Endothelial cell of umbilical vein (primary cell): ENCODE measurements around the gene SLC5A12. TPM values are rescaled to one million over a fixed set of nuclear protein-coding genes. Genes with fewer than 3 reads are reported as not detected.

Experiments used
- BruUV-seq: library from RNA; stranded (reverse); fragments of 400-500 nt; replicated peaks from 2 replicates; lab custom pipeline; 2021; lab: Mats Ljungman, UMichigan
- CTCF ChIA-PET: fragments of 300-600, 350-600 bp; sonication (Branson Sonifier 250); formaldehyde crosslinking; loops from one replicate; lab custom pipeline; 2021; ENCODE audit warnings: antibody characterized with exemption, inconsistent platforms; lab: Charles Lee
- POLR2A ChIA-PET: fragments of 300-600, 350-600 bp; sonication (Branson Sonifier 250); formaldehyde crosslinking; loops from one replicate; lab custom pipeline; 2021; ENCODE audit warnings: antibody characterized with exemption, inconsistent platforms; lab: Charles Lee
- DNase-seq: peaks from one replicate; pipeline ENCODE4 v3.0.0-alpha.2; 2011; ENCODE audit warnings: low read depth, low spot score
- FAIRE-seq: peaks from 2 replicates; lab custom pipeline; 2011; peaks lifted over from hg19 to GRCh38; lab: Jason Lieb, UNC
- H2AFZ ChIP-seq: 2 replicates; pipeline ENCODE4 v1.6.0; 2012; ENCODE audit warnings: low read depth, low read length, control low read depth, inconsistent platforms
- H3K27ac ChIP-seq: 2 replicates; pipeline ENCODE4 v1.5.1; 2011; ENCODE audit warnings: low read depth, mild to moderate bottlenecking, control low read depth, low read length, moderate library complexity; ENCODE audit not compliant: insufficient read depth
- H3K27me3 ChIP-seq, 2 experiments: 2 replicates each; pipeline versions ENCODE4 v1.6.0 to v1.6.1; 2011; ENCODE audit warnings: low read length in 2 of 2, mixed read lengths in 1 of 2; ENCODE audit not compliant: control insufficient read depth in 2 of 2, insufficient read depth in 2 of 2
- H3K36me3 ChIP-seq, 2 experiments: 2 replicates in 1 of 2; 3 replicates in 1 of 2; pipeline ENCODE4 v1.5.1; 2011; ENCODE audit warnings: low read length in 2 of 2, mild to moderate bottlenecking in 1 of 2, moderate library complexity in 1 of 2; ENCODE audit not compliant: control insufficient read depth in 2 of 2, insufficient read depth in 2 of 2; ENCODE audit errors: extremely low read depth in 1 of 2
- H3K4me1 ChIP-seq: 3 replicates; pipeline ENCODE4 v1.5.1; 2011; ENCODE audit warnings: mild to moderate bottlenecking, low read length; ENCODE audit not compliant: control insufficient read depth, insufficient read depth; ENCODE audit errors: extremely low read depth
- H3K4me2 ChIP-seq: 2 replicates; pipeline ENCODE4 v1.6.1; 2011; ENCODE audit warnings: low read length, control low read depth, mixed read lengths; ENCODE audit not compliant: insufficient read depth
- H3K4me3 ChIP-seq, 3 experiments: fragments of 200-600 bp in 1 of 3; sonication (generic), shearing (Covaris generic) in 1 of 3; replicated peaks in 1 of 3; 2 replicates each; pipeline ENCODE4 v1.5.1; 2011 to 2016; ENCODE audit warnings: control low read depth in 3 of 3, low read length in 3 of 3, mild to moderate bottlenecking in 2 of 3, inconsistent platforms in 1 of 3, low read depth in 1 of 3, moderate library complexity in 1 of 3; ENCODE audit not compliant: insufficient read depth in 1 of 3
- H3K79me2 ChIP-seq: 2 replicates; pipeline ENCODE4 v1.6.0; 2012; ENCODE audit warnings: low read length, inconsistent platforms; ENCODE audit not compliant: control insufficient read depth, insufficient read depth
- H3K9ac ChIP-seq: replicated peaks from 2 replicates; pipeline ENCODE3; 2011; ENCODE audit warnings: low read length, control low read depth; ENCODE audit not compliant: insufficient read depth; ENCODE audit errors: extremely low read depth
- H3K9me1 ChIP-seq: replicated peaks from 3 replicates; pipeline ENCODE4 v1.6.0; 2011; ENCODE audit warnings: mild to moderate bottlenecking, low read length; ENCODE audit not compliant: control insufficient read depth, insufficient read depth; ENCODE audit errors: extremely low read depth
- H3K9me3 ChIP-seq: replicated peaks from 2 replicates; pipeline ENCODE4 v1.5.1; 2012; ENCODE audit warnings: low read length, inconsistent platforms; ENCODE audit not compliant: control insufficient read depth, insufficient read depth
- H4K20me1 ChIP-seq: replicated peaks from 2 replicates; pipeline ENCODE3; 2011; ENCODE audit warnings: mild to moderate bottlenecking, low read length; ENCODE audit not compliant: control insufficient read depth, insufficient read depth; ENCODE audit errors: extremely low read depth
- EZH2 ChIP-seq: IDR thresholded peaks from 2 replicates; pipeline ENCODE4 v1.6.1; 2012; ENCODE audit warnings: borderline replicate concordance, low read depth, mild to moderate bottlenecking, moderate library complexity, low read length, inconsistent platforms; ENCODE audit not compliant: severe bottlenecking
- FOS ChIP-seq: IDR thresholded peaks from 2 replicates; pipeline ENCODE4 v1.6.1; 2011; ENCODE audit warnings: mild to moderate bottlenecking, low read length, moderate library complexity, borderline replicate concordance; ENCODE audit not compliant: insufficient read depth
- GATA2 ChIP-seq: IDR thresholded peaks from 2 replicates; pipeline ENCODE4 v1.7.0; 2011; ENCODE audit warnings: low read depth, mild to moderate bottlenecking, moderate library complexity, mixed read lengths, low read length; ENCODE audit not compliant: insufficient read length, insufficient read depth
- JUN ChIP-seq: IDR thresholded peaks from 2 replicates; pipeline ENCODE4 v1.6.1; 2011; ENCODE audit warnings: borderline replicate concordance, low read depth; ENCODE audit not compliant: insufficient read length, insufficient read depth
- MYC ChIP-seq: IDR thresholded peaks from one replicate; pipeline ENCODE4 v1.6.1; 2011; ENCODE audit warnings: mild to moderate bottlenecking, low read depth, low read length
- POLR2A ChIP-seq: IDR thresholded peaks from 2 replicates; pipeline ENCODE4 v1.6.1; 2012; ENCODE audit warnings: low read depth, mild to moderate bottlenecking, control low read depth, low read length
- POLR2AphosphoS5 ChIP-seq: IDR thresholded peaks from 2 replicates; pipeline ENCODE4 v1.6.1; 2012; ENCODE audit warnings: low read depth, mild to moderate bottlenecking, control low read depth, low read length, moderate library complexity; ENCODE audit not compliant: insufficient read depth
- dilution Hi-C: fragments of 300-500 bp; cut with MboI; formaldehyde crosslinking; loops from one replicate; pipeline ENCODE4 v1.15.0; 2019; ENCODE audit warnings: low sequenced_read_pairs; ENCODE audit not compliant: extremely low pct_ligation_motif_present
- intact Hi-C: fragments of 100-400 bp; cut with micrococcal nuclease; formaldehyde crosslinking; loops from one replicate; pipeline ENCODE4 v1.10.0; 2022
- polyA plus RNA-seq, 4 experiments: library from polyadenylated mRNA; depleted of rRNA in 3 of 4; stranded (reverse) in 3 of 4; unstranded in 1 of 4; fragments of >200 nt; gene quantifications; 2 replicates each; pipeline versions ENCODE4 v1.2.1 to v1.2.3, GENCODE V29; 2011 to 2012; ENCODE audit warnings: missing spikeins in 1 of 4
- total RNA-seq: library from RNA; stranded (reverse); gene quantifications from 2 replicates; pipeline ENCODE4 v1.2.3, GENCODE V29; 2021
- TF ChIP-seq, protein P1 (sequence below): IDR thresholded peaks from 2 replicates; pipeline ENCODE4 v1.6.1; 2011; ENCODE audit not compliant: insufficient read depth, insufficient read length
- TF ChIP-seq, protein P2 (sequence below), 2 donors: IDR thresholded peaks; 1 replicate in 1 of 2; 2 replicates in 1 of 2; pipeline ENCODE4 v1.5.1; 2011; ENCODE audit warnings: low read length in 2 of 2, mild to moderate bottlenecking in 2 of 2, moderate library complexity in 2 of 2, control low read depth in 1 of 2, inconsistent platforms in 1 of 2, low read depth in 1 of 2; ENCODE audit not compliant: insufficient read depth in 1 of 2; ENCODE audit errors: extremely low read depth in 1 of 2

Gene SLC5A12
- total and polyA plus RNA-seq, 2 donors (not counting 3 experiments of a cell fraction or from before 2014, with no cell fraction given), result not detected

DNA sequence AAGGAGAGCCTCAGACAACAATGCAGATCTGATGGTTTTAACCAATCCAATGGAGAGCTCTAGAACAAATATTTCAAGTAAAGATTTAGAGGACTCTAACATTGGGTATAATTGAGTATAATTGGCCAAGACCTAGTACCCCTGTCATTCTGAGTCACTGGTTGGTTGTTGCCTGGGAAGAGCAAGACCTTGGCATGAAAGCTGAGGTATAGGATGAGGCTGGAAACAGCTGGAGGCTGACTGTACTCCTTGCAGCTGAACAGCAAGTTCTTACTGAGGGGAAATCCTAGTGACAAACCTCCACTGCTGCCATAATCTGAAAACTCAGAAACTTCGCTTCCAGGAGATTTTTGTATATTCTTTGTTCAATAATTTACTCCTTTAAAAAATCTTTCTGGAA is 95.5 kb downstream of the SLC5A12 start:
- TF ChIP-seq JUN (no peak), GATA2 (no peak), FOS (no peak), MYC (no peak), POLR2A (no peak), EZH2 (no peak), POLR2AphosphoS5 (no peak)
- TF ChIP-seq, protein P1, sequence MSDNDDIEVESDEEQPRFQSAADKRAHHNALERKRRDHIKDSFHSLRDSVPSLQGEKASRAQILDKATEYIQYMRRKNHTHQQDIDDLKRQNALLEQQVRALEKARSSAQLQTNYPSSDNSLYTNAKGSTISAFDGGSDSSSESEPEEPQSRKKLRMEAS, result no peak
- TF ChIP-seq, protein P2, sequence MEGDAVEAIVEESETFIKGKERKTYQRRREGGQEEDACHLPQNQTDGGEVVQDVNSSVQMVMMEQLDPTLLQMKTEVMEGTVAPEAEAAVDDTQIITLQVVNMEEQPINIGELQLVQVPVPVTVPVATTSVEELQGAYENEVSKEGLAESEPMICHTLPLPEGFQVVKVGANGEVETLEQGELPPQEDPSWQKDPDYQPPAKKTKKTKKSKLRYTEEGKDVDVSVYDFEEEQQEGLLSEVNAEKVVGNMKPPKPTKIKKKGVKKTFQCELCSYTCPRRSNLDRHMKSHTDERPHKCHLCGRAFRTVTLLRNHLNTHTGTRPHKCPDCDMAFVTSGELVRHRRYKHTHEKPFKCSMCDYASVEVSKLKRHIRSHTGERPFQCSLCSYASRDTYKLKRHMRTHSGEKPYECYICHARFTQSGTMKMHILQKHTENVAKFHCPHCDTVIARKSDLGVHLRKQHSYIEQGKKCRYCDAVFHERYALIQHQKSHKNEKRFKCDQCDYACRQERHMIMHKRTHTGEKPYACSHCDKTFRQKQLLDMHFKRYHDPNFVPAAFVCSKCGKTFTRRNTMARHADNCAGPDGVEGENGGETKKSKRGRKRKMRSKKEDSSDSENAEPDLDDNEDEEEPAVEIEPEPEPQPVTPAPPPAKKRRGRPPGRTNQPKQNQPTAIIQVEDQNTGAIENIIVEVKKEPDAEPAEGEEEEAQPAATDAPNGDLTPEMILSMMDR (IDR thresholded peaks at IDR 0.05; ENCODE audit: extremely low read depth in 1 of 2, insufficient read depth in 1 of 2, low read depth in 1 of 2, low read length in 2 of 2), result no peak
- no peak overlapping the region for H2AFZ ChIP-seq
- ChIA-PET POLR2A (no interaction called here), CTCF (no interaction called here)
- H3K79me2 ChIP-seq, result no peaks in the 10 kb centered on the region
- H3K4me1 ChIP-seq, result no peaks in the 10 kb centered on the region
- H3K36me3 ChIP-seq, result no peaks in the 10 kb centered on the region
- H3K27me3 ChIP-seq, result no peaks in the 10 kb centered on the region
- BruUV-seq, result no TSS peak
- intact Hi-C loops (no loop called here), dilution Hi-C loops (no loop called here)
- no peaks in the 10 kb centered on the region for H4K20me1 ChIP-seq
- no peak overlapping the region for H3K9ac ChIP-seq
- H3K9me1 ChIP-seq, result no peaks in the 10 kb centered on the region
- no peak for FAIRE-seq
- DNase-seq, result no peak
- no peak overlapping the region for H3K4me2 ChIP-seq
- H3K27ac ChIP-seq, result no peak overlapping the region
- no peaks in the 10 kb centered on the region for H3K9me3 ChIP-seq
- no peak overlapping the region for H3K4me3 ChIP-seq
